ENCODE results near the gene DPPA2. TPM values are rescaled to one million over a fixed set of nuclear protein-coding genes. Genes with fewer than 3 reads are reported as not detected.

DPPA2 gene
- total RNA-seq, 4 donors from 2014 or later, result not detected

DNA sequence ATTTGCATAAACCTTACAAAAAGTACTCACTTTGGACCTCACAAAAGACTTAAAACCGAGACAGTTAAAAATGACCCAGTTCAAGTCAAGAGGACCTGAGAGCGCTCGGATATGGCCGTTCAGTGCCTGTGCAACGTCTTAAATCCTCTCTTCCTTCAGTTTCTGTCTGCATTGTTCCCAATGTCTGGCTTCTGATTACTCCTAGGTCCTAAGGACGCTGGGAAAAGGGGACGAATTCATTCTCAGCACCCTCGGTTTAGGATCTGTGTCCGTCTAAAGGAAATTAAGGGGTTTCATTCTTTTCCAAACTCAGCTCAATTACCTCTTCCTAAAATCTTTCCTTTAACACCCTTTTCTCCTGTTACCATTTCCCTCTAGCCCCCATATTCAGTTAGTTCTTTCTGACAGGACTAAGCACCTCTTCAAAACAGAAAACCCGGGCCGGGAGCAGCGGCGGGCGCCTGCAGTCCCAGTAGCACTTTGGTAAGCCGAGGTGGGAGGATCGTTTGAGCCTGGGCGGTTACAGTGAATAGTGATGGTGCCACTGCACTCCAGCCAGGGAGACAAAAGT, 20.1 kb upstream of the DPPA2 start:
- no peak for ATAC-seq
- H3K36me3 ChIP-seq, result no peaks in the 10 kb centered on the region
- H3K4me3 ChIP-seq, result peak overlapping the region in 1 of 2 donors; percentile 39
- peaks cover 7% of the 10 kb centered on the region for H3K27me3 ChIP-seq
- no peaks in the 10 kb centered on the region for H3K9me3 ChIP-seq
- H3K27ac ChIP-seq, result no peak overlapping the region
- peaks cover 0 to 14% (median 0%) of the 10 kb centered on the region in 3 donors for H3K4me1 ChIP-seq
- no peak for TF ChIP-seq CTCF (IDR thresholded peaks at IDR 0.05)
- TF ChIP-seq POLR2AphosphoS5 (IDR thresholded peaks at IDR 0.05), result no peak
- no peak for TF ChIP-seq EP300 (IDR thresholded peaks at IDR 0.05)
- TF ChIP-seq POLR2A (IDR thresholded peaks at IDR 0.05), result no peak
- WGBS, 2 donors (ENCODE audit: low coverage in 1 of 2), result 8 to 20% methylated on average over 10 to 14 of the region's 17 CpGs

DNA sequence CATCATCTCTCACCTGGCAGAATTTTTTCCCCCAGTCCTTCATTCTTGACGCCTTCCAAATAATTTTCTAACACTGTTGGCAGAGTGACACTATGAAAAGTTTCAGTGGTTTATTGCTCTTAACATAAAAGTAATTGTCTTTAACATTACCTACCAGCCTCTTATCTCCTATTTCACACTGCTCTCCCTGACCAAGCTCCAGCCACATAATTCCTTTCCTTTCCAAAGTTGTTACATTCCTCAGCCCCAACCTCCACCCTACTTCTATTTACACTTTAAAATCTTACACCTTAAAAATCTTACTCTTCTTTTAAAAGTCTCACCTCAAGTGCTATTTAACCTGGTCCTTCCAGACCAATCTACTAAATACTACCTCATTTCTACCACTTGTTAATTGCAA, 18.3 kb upstream of the DPPA2 start:
- no peaks in the 10 kb centered on the region for H3K36me3 ChIP-seq
- TF ChIP-seq EP300 (IDR thresholded peaks at IDR 0.05) (no peak), CTCF (IDR thresholded peaks at IDR 0.05) (no peak)
- H3K9me3 ChIP-seq, result no peaks in the 10 kb centered on the region
- peaks cover 7% of the 10 kb centered on the region for H3K27me3 ChIP-seq
- H3K4me1 ChIP-seq, result peaks cover 0 to 14% (median 0%) of the 10 kb centered on the region in 3 donors
- H3K4me3 ChIP-seq, result no peak overlapping the region
- WGBS, 2 donors (ENCODE audit: low coverage in 1 of 2), result 88% methylated on average over 1 of the region's 1 CpG; no CpG with 5 or more reads in 1 of the 2 donors
- ATAC-seq, result no peak
- no peak overlapping the region for H3K27ac ChIP-seq

GRCh38 chr3:109331692-109332091, 15.4 kb upstream of the DPPA2 start:
- ATAC-seq, result no peak
- 82 to 85% methylated on average over 2 to 3 of the region's 5 CpGs for WGBS, 2 donors (ENCODE audit: low coverage in 1 of 2)
- TF ChIP-seq EP300 (IDR thresholded peaks at IDR 0.05) (no peak), POLR2AphosphoS5 (IDR thresholded peaks at IDR 0.05) (no peak)
- Histone ChIP-seq H3K36me3 (no peaks in the 10 kb centered on the region), H3K4me1 (peaks cover 0 to 10% (median 0%) of the 10 kb centered on the region in 3 donors), H3K4me3 (no peak overlapping the region), H3K9me3 (no peaks in the 10 kb centered on the region), H3K27ac (no peak overlapping the region), H3K27me3 (peaks cover 3% of the 10 kb centered on the region)

DNA sequence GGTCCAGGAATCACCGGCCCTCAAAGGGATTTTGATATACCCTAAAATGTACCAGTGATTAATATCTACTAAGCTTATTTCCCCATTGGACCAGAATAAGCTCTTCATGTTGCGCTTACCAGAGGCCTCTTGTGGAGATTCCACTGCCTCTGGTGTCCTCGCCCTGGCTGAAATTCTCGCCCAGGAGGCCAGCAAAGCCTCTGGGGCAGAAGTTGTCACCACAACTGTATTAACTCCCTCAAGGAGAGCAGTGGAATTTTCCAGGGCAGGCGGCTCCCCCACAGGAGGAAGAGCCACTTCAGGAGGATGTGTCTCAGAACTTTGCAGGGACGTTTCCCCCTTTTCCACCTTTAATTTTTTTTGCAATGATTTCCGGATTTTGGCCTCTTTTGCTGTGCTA, 14.1 kb upstream of the DPPA2 start:
- no peak for ATAC-seq
- no peak for TF ChIP-seq CTCF (IDR thresholded peaks at IDR 0.05)
- no peak for TF ChIP-seq EP300 (IDR thresholded peaks at IDR 0.05)
- TF ChIP-seq POLR2AphosphoS5 (IDR thresholded peaks at IDR 0.05), result no peak
- no peak for TF ChIP-seq POLR2A (IDR thresholded peaks at IDR 0.05)

DNA sequence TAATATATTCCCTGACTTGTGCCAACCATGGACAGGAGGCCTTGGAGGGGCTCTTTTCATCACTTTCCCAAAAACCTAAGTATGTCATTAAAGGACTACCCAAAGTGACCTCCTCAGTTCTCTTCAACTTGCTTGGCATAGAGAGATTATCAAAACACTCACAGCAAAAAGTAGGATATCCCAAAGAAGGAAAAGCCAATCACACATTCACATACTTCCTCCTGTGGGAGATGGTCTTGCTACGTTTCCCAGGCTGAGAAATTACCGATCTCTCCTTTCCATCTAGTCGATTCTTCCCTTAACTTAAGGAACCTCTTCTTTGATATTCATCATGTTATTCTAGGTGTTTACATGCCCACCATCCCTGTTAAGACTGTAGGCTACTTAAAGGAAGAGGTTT, 11.9 kb upstream of the DPPA2 start:
- Histone ChIP-seq H3K27ac (no peak overlapping the region), H3K4me1 (no peaks in the 10 kb centered on the region), H3K36me3 (no peaks in the 10 kb centered on the region), H3K4me3 (no peak overlapping the region), H3K9me3 (no peaks in the 10 kb centered on the region), H3K27me3 (no peaks in the 10 kb centered on the region)
- 67 to 75% methylated on average over 3 of the region's 3 CpGs for WGBS, 2 donors (ENCODE audit: low coverage in 1 of 2)
- TF ChIP-seq POLR2A (IDR thresholded peaks at IDR 0.05) (no peak), EP300 (IDR thresholded peaks at IDR 0.05) (no peak), POLR2AphosphoS5 (IDR thresholded peaks at IDR 0.05) (no peak), CTCF (IDR thresholded peaks at IDR 0.05) (no peak)
- no peak for ATAC-seq

More for the DNA sequence above, 14.1 kb upstream of the DPPA2 start:
- no peaks in the 10 kb centered on the region for H3K27me3 ChIP-seq
- 88 to 96% methylated on average over 5 to 6 of the region's 7 CpGs for WGBS, 2 donors (ENCODE audit: low coverage in 1 of 2)
- H3K9me3 ChIP-seq, result no peaks in the 10 kb centered on the region
- H3K4me1 ChIP-seq, result no peaks in the 10 kb centered on the region
- H3K36me3 ChIP-seq, result no peaks in the 10 kb centered on the region
- H3K4me3 ChIP-seq, result no peak overlapping the region
- no peak overlapping the region for H3K27ac ChIP-seq

Data from gastroesophageal sphincter (tissue), 4 donors.